IPS-NIHi7 (cell line): ENCODE measurements around the gene DDX54.
"Not testable (repeated sequence)": the region's sequence is repeated elsewhere in the genome, so short reads cannot be mapped to it uniquely, and the experiment has no call there.

Source experiments
- DNase-seq: peaks from one replicate; pipeline ENCODE4 v3.0.0; 2012; ENCODE audit warnings: mixed read lengths; ENCODE audit errors: extremely low spot score

The DDX54 gene

GRCh38 chr12:113142173-113142885 is 42.9 kb downstream of the DDX54 start:
- no peak for DNase-seq

DNA sequence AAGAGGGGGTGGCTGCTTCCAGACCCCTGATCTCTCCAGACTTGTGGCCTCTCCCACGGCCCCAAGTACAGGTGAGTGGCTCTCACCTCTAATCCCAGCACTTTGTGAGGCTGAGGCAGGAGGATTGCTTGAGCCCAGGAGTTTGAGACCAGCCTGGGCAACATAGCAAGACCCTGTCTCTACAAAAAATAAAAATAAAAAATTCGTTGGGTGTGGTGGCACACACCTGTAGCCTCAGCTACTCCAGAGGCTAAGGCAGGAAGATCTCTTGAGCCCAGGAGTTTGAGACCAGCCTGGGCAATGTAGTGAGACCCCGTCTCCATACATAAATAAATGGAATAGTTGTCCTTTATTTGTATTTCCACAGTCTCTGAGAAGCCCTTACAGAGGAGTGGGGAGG is 43.6 kb downstream of the DDX54 start:
- not testable (repeated sequence) for DNase-seq

- no peak for DNase-seq
Measured at GRCh38 chr12:113140706-113141105, 44.6 kb downstream of the DDX54 start.

GRCh38 chr12:113138826-113139225 is 46.5 kb downstream of the DDX54 start:
- no peak for DNase-seq

GRCh38 chr12:113137861-113138783 is 47.2 kb downstream of the DDX54 start:
- DNase-seq = no peak

- DNase-seq = no peak
Measured at GRCh38 chr12:113136990-113137511, 48.2 kb downstream of the DDX54 start.

DNA sequence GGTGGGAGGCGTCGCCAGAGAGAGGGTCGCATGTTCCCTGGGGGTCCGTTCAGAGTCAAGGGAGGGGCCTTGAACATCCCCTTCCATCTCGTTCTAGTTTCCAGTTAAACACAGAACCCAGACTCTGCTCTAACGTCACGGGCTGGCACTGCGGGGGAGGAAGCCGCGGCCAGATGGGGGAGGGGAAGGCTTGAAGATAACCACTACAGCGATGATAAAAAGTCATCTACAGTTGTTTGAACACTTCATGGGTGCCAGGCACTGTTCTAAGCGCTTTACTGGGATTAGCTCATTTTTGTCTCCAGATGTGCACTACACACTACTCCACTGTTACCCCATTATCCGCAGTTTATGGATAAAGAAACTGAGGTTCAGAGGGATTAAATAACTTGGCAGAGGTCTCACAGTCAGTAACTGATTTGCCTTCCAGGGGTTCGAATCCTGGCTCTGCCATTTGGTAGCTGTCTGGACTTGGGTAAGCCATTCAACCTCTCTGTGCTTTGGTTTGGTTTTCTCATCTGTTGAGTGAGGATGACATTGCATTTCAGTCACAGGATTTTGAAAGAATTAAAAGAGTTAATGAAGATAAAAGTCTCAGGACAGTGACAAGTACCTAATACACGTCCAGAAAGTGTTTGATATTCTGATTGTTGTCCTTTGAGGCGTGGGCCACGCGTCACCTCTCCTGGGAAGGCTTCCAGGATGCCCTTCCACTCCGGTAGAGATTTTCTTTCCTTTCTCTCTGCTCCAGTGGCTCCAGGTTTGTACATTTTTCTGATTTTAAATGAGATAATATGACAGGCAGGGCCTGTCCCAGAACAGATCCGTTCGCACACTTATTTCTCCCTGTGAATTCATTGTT is 48.9 kb downstream of the DDX54 start:
- peak; percentile 43 for DNase-seq

DNA sequence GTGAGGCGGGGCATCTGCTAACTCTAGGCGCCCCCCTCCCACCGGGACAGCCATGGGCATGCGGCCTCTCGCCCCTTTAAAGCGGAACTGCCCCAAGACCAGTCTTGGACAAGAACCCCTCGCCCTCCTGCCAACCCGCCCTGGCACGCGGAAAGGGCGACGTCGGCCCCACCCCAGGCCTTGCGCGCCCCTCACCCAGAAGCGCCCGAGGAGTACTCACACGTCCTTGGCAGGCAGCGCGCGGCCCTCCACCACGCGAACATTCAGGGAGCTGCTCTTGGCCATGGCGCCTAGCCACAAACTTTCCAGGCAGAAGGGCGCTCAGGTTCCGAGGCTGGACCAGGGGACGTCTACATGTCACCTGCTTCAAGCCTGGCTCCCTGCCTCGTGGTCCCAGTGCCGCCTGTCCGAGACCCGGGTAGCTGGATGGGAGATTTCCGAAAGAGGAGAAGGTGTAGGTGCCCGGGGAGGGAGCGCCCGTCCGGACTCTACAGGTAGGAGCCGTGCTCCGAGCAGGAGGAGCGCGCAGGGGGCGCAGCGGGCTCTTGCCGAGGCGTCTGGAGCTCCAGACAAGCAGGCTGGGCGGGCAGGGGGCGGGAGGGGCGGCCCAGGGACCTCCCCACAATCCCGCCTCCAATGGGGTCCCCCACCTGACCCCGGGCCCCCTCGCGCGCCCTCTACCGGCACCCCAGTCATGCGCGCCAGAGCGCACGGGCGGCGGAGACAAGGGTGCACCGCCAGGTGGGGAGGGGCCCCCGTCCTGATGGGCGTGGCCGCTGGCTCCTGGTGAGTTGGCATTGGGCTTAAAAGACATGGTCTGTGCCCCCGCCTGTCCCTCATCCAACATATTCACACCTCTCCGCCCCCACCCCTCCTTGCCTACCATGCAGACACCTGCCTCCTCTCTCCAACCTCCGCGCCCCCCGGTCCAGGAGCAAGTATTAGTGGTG is 49.8 kb downstream of the DDX54 start, which contains the start of gene RASAL1:
Gene RASAL1, minus strand, starts transcription at position 584 of the 950 bp plus-strand sequence. Its CDS starts 299 bp downstream, at position 285.
- DNase-seq = peak; percentile 96

- no peak for DNase-seq
Measured at GRCh38 chr12:113134521-113134951, 50.7 kb downstream of the DDX54 start.

DNA sequence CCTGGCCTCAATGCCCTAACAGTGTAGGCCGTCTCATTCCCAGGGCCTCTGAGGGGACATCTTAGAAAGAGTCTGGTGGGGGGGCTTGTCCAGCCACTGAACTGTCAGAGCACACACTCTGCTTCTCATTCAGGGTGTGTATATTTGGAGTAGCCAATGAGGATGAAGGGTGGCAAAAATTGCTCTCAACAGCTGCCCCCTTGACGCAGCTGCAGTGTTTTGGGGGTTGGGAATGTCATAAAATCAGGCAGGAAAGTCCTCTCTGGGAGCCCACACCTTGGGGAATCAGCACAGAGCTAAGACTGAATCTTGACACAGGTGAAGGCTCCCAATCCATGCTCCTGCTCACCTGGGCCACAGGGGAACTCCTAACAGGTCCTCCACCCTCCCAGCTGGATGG is 51.2 kb downstream of the DDX54 start:
- no peak for DNase-seq

- DNase-seq = no peak
Measured at GRCh38 chr12:113133666-113134065, 51.6 kb downstream of the DDX54 start.

DNA sequence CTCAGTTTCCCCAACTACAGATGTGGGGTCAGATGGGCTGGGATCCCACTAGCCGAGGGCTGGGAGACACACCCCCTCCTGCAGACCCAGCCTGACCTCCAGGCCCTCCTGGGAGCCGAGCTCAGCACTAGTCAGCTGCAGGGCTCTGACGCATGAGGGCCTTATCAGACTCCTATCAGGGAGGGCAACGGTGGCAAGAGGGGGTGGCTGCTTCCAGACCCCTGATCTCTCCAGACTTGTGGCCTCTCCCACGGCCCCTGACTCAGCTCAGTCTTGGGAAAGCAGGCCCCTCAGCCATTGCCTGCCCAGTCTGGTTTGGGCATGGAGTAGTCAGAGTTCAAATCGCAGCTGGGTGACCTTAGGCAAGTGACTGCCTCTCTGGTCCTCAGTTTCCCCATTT is 52.2 kb downstream of the DDX54 start:
- DNase-seq = no peak

- no peak for DNase-seq
Measured at GRCh38 chr12:113131556-113131955, 53.7 kb downstream of the DDX54 start.

DNA sequence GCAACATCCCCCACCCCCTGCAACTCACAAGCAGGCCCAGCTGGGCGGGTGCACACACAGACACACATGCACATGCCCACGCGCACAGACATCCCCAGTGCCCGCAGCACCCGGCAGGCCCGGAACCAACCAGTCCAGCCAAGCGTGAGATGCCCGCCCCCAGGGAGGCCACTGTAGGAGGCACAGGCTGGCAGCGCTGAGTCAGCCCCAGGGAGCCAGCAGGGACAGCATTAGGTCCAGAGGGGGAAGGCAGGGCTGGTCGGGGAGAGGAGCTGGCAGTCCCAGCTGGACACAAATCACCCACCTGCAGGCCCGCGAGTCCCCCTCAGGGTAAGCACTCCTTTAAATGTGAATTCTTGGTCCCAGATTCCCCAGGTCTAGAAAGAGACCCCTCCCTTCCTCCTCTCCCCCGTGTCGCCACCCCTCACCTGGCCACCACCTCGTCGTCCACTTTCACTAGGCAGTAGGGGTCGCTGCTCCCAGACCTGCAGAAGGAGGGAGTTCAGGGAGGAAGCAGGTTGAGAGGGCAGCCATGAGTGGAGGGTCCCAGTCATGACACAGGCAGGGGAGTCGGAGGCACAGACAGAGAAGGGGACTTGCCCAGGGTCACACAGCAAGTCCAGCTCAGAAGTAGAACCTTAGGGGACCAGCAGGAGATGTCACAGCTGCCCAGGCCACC is 54.7 kb downstream of the DDX54 start:
- peak; percentile 85 for DNase-seq

DNA sequence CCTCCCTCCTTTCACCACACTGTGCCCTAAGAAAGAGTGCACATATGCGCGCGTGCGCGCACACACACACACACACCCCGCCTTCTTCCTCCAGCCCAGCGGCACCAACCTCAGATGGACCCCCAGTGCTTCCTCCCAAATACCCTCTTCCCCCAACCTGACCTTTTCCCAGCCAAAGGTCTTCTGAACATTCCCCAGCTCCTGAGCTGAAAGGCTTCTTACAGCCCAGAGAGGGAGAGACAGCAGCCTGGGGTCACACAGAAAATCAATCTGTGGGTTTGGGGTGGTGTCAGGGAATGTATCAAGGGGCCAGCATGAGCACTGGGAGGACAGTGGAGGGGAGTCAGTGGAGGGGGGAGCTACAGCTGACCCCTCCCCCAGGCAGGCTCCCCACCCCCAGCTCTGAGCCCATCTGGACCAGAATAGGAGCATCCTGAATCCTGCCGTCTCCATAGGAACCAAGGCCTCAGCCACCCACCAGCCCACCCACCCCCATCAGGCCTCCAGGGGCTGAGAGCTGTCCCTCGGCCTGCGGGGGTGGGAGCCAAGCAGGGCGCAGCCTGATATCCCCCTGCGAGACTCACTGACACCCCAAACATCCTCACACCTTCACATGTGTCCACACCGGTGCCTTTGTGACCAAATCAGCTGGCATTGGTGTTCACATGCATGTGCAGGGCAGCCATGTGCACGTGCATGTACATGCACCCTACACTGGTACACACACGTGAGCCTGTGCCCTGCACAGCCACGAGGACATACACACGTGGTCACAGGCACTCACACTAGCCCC is 55.4 kb downstream of the DDX54 start:
- no peak for DNase-seq

- DNase-seq = no peak
Measured at GRCh38 chr12:113128802-113129663, 56.2 kb downstream of the DDX54 start.

DNA sequence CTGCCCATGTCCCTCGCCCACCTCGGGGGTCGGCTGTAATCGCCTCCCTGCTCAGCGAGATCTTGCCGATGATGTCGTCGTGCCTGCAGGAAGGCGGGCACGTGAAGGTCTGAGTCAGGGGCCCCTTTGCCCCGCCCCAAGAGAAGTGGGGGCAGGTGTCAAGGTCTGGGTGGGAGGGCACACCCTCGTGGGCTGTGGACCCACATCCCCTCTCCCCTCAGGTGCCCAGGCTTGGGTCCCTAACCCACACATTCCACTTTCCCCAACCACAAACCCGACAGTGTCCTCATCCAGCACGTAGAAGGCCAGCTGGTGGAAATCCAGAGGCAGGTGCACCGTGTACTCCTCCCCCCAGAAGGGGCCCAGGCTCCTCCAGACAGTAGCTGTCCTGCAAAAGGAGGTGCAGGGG is 57.5 kb downstream of the DDX54 start:
- DNase-seq = no peak
